Pons (tissue), 1 donor: ENCODE data around the gene TUBA3E.
"Not testable (repeated sequence)": the region's sequence is repeated elsewhere in the genome, so short reads cannot be mapped to it uniquely, and the experiment has no call there.

ENCODE experiments used
- DNase-seq: peaks from one replicate; pipeline ENCODE4 v3.0.0-alpha.2; 2016; ENCODE audit warnings: low spot score

Gene TUBA3E

GRCh38 chr2:130162486-130162885, 35.8 kb downstream of the TUBA3E start:
- not testable (repeated sequence) for DNase-seq

- not testable (repeated sequence) for DNase-seq
These were observed 37.2 kb downstream of the TUBA3E start for GRCh38 chr2:130160838-130161705.

GRCh38 chr2:130160131-130160530, 38.1 kb downstream of the TUBA3E start:
- no peak for DNase-seq

- DNase-seq: not testable (repeated sequence)
These were observed 38.9 kb downstream of the TUBA3E start for GRCh38 chr2:130159376-130159775.

GRCh38 chr2:130158631-130159030, 39.6 kb downstream of the TUBA3E start:
- no peak for DNase-seq

- not testable (repeated sequence) for DNase-seq
These were observed 40.3 kb downstream of the TUBA3E start for GRCh38 chr2:130157825-130158514.

- not testable (repeated sequence) for DNase-seq
These were observed 40.9 kb downstream of the TUBA3E start for GRCh38 chr2:130157354-130157753.

- DNase-seq: no peak
These were observed 41.6 kb downstream of the TUBA3E start for GRCh38 chr2:130156624-130157004.

- DNase-seq: peak; percentile 41
These were observed 42.1 kb downstream of the TUBA3E start for GRCh38 chr2:130155956-130156623.

- no peak for DNase-seq
These were observed 43.2 kb downstream of the TUBA3E start for GRCh38 chr2:130154773-130155765.

GRCh38 chr2:130154423-130154770, 43.8 kb downstream of the TUBA3E start:
- not testable (repeated sequence) for DNase-seq

- not testable (repeated sequence) for DNase-seq
These were observed 44.4 kb downstream of the TUBA3E start for GRCh38 chr2:130153721-130154422.

GRCh38 chr2:130152816-130153595, 45.2 kb downstream of the TUBA3E start:
- no peak for DNase-seq

GRCh38 chr2:130152136-130152815, 46.0 kb downstream of the TUBA3E start:
- not testable (repeated sequence) for DNase-seq

- DNase-seq: not testable (repeated sequence)
These were observed 47.1 kb downstream of the TUBA3E start for GRCh38 chr2:130151145-130151512.

GRCh38 chr2:130150181-130151144, 47.8 kb downstream of the TUBA3E start:
- no peak for DNase-seq

GRCh38 chr2:130148515-130148914, 49.7 kb downstream of the TUBA3E start:
- not testable (repeated sequence) for DNase-seq

- peak; percentile 23 for DNase-seq
These were observed 53.2 kb downstream of the TUBA3E start, which contains the start of gene CCDC74B for GRCh38 chr2:130145006-130145414. Gene CCDC74B, minus strand, starts transcription at chr2:130145112. Its CDS starts 116 bp downstream, at chr2:130144996.
